H9 (cell line): ENCODE results near the gene SZT2. TPM values are rescaled to one million over a fixed set of nuclear protein-coding genes. Genes with fewer than 3 reads are reported as not detected.

Experiments
- DNase-seq: peaks from one replicate; pipeline ENCODE4 v3.0.0-alpha.2; 2017
- H2AFZ ChIP-seq: one replicate; pipeline ENCODE4 v1.6.1; 2013; ENCODE audit warnings: mild to moderate bottlenecking, low read length, control low read depth, moderate library complexity
- H2AK5ac ChIP-seq: 2 replicates; pipeline ENCODE4 v1.6.1; 2013; ENCODE audit warnings: low read length, control low read depth, mixed read lengths; ENCODE audit not compliant: insufficient read length
- H2BK120ac ChIP-seq: one replicate; pipeline ENCODE4 v1.6.1; 2013; ENCODE audit warnings: low read depth, mild to moderate bottlenecking, low read length, control low read depth, inconsistent platforms; ENCODE audit not compliant: poor library complexity, severe bottlenecking
- H2BK12ac ChIP-seq: 2 replicates; pipeline ENCODE4 v1.6.1; 2013; ENCODE audit warnings: low read length, control low read depth, mixed read lengths, low read depth; ENCODE audit not compliant: insufficient read length
- H2BK15ac ChIP-seq: 2 replicates; pipeline ENCODE4 v1.6.1; 2013; ENCODE audit warnings: low read depth, low read length, control low read depth
- H2BK20ac ChIP-seq: one replicate; pipeline ENCODE4 v1.6.1; 2013; ENCODE audit warnings: low read depth, mild to moderate bottlenecking, low read length, control low read depth, inconsistent platforms; ENCODE audit not compliant: poor library complexity, severe bottlenecking
- H2BK5ac ChIP-seq: 2 replicates; pipeline ENCODE4 v1.6.1; 2013; ENCODE audit warnings: low read length, control low read depth, mixed read lengths; ENCODE audit not compliant: insufficient read length
- H3K14ac ChIP-seq: 2 replicates; pipeline ENCODE4 v1.6.1; 2013; ENCODE audit warnings: low read length, control low read depth; ENCODE audit not compliant: insufficient read depth
- H3K18ac ChIP-seq: 2 replicates; pipeline ENCODE4 v1.6.1; 2013; ENCODE audit warnings: low read depth, mild to moderate bottlenecking, mixed read lengths, low read length, control low read depth; ENCODE audit not compliant: insufficient read length
- H3K23ac ChIP-seq: 2 replicates; pipeline ENCODE4 v1.6.1; 2013; ENCODE audit warnings: low read length, control low read depth, mixed read lengths, low read depth; ENCODE audit not compliant: insufficient read length
- H3K23me2 ChIP-seq: 2 replicates; pipeline ENCODE4 v1.6.1; 2013; ENCODE audit warnings: low read depth, mild to moderate bottlenecking, mixed read lengths, low read length, control low read depth; ENCODE audit not compliant: insufficient read length, poor library complexity, severe bottlenecking
- H3K27ac ChIP-seq: 2 replicates; pipeline ENCODE4 v1.5.1; 2013; ENCODE audit warnings: low read length, control low read depth, mixed read lengths, low read depth; ENCODE audit not compliant: insufficient read length
- H3K27me3 ChIP-seq: 2 replicates; pipeline ENCODE4 v1.6.1; 2013; ENCODE audit warnings: low read length, control low read depth, inconsistent platforms; ENCODE audit not compliant: insufficient read depth
- H3K4ac ChIP-seq: 2 replicates; pipeline ENCODE4 v1.6.1; 2013; ENCODE audit warnings: low read depth, mild to moderate bottlenecking, control low read depth, inconsistent platforms, low read length, moderate library complexity
- H3K4me1 ChIP-seq: 2 replicates; pipeline ENCODE4 v1.6.1; 2013; ENCODE audit warnings: low read length, control low read depth, inconsistent platforms; ENCODE audit not compliant: insufficient read depth
- H3K4me2 ChIP-seq: 2 replicates; pipeline ENCODE4 v1.6.1; 2013; ENCODE audit warnings: low read length, control low read depth, mixed read lengths; ENCODE audit not compliant: insufficient read length, insufficient read depth
- H3K56ac ChIP-seq: 2 replicates; pipeline ENCODE4 v1.6.1; 2013; ENCODE audit warnings: low read depth, mild to moderate bottlenecking, mixed read lengths, low read length, control low read depth; ENCODE audit not compliant: insufficient read length
- H3K79me1 ChIP-seq: 2 replicates; pipeline ENCODE4 v1.6.1; 2013; ENCODE audit warnings: low read depth, mild to moderate bottlenecking, moderate library complexity, low read length, control low read depth, inconsistent platforms; ENCODE audit not compliant: insufficient read depth, poor library complexity, severe bottlenecking
- H3K79me2 ChIP-seq: 2 replicates; pipeline ENCODE4 v1.6.1; 2013; ENCODE audit warnings: low read length, control low read depth, inconsistent platforms; ENCODE audit not compliant: insufficient read depth
- H3K9ac ChIP-seq: 2 replicates; pipeline ENCODE4 v1.6.1; 2013; ENCODE audit warnings: low read length, control low read depth, mixed read lengths; ENCODE audit not compliant: insufficient read length; ENCODE audit errors: extremely low read depth
- H3K9me3 ChIP-seq: one replicate; pipeline ENCODE4 v1.6.1; 2013; ENCODE audit warnings: low read depth, low read length, inconsistent platforms; ENCODE audit not compliant: control insufficient read depth
- H3T11ph ChIP-seq: one replicate; pipeline ENCODE4 v1.6.1; 2013; ENCODE audit warnings: mild to moderate bottlenecking, low read length, control low read depth, inconsistent platforms
- H4K20me1 ChIP-seq: one replicate; pipeline ENCODE4 v1.6.1; 2013; ENCODE audit not compliant: control insufficient read depth, insufficient read length, insufficient read depth
- H4K5ac ChIP-seq: 2 replicates; pipeline ENCODE4 v1.6.1; 2013; ENCODE audit warnings: low read depth, mild to moderate bottlenecking, mixed read lengths, low read length, control low read depth; ENCODE audit not compliant: insufficient read length
- H4K8ac ChIP-seq: replicated peaks from 2 replicates; pipeline ENCODE4 v1.6.1; 2013; ENCODE audit warnings: low read length, control low read depth, mixed read lengths, low read depth; ENCODE audit not compliant: insufficient read length
- H4K91ac ChIP-seq: 2 replicates; pipeline ENCODE4 v1.6.1; 2013; ENCODE audit warnings: low read depth, mild to moderate bottlenecking, moderate library complexity, mixed read lengths, low read length, control low read depth; ENCODE audit not compliant: insufficient read length
- H3K27ac Mint-ChIP-seq, 3 experiments: 2 replicates in 2 of 3; 3 replicates in 1 of 3; pipeline ENCODE4 v1.8.0; 2020 to 2021; ENCODE audit warnings: mixed read lengths in 3 of 3, mild to moderate bottlenecking in 1 of 3, moderate library complexity in 1 of 3
- H3K27me3 Mint-ChIP-seq: 2 replicates; pipeline ENCODE4 v1.8.0; 2021; ENCODE audit warnings: low read depth, mild to moderate bottlenecking, moderate library complexity, mixed read lengths
- H3K36me3 Mint-ChIP-seq, 3 experiments: 2 replicates in 2 of 3; 3 replicates in 1 of 3; pipeline ENCODE4 v1.8.0; 2020 to 2021; ENCODE audit warnings: low read depth in 3 of 3, mixed read lengths in 3 of 3; ENCODE audit not compliant: insufficient read depth in 1 of 3
- H3K4me1 Mint-ChIP-seq, 2 experiments: 2 replicates each; pipeline ENCODE4 v1.8.0; 2020; ENCODE audit warnings: mixed read lengths in 2 of 2
- H3K4me3 Mint-ChIP-seq, 2 experiments: 2 replicates in 1 of 2; 3 replicates in 1 of 2; pipeline ENCODE4 v1.8.0; 2020 to 2021; ENCODE audit warnings: mild to moderate bottlenecking in 2 of 2, mixed read lengths in 2 of 2, moderate library complexity in 1 of 2
- H3K9me3 Mint-ChIP-seq, 2 experiments: 2 replicates in 1 of 2; 3 replicates in 1 of 2; pipeline ENCODE4 v1.8.0; 2020; ENCODE audit warnings: mild to moderate bottlenecking in 2 of 2, mixed read lengths in 2 of 2, moderate library complexity in 1 of 2
- CTCF ChIP-seq: fragments of 200-600 bp; sonication (generic); conservative IDR thresholded peaks from 3 replicates; pipeline ENCODE4 v1.8.0; 2021; ENCODE audit warnings: antibody characterized with exemption, mild to moderate bottlenecking
- WGBS: extraction: QIAGEN DNeasy Blood & Tissue Kit; methylation state at CpG from one replicate; pipeline ENCODE4 v1.1.7; 2013; ENCODE audit warnings: missing lambda C conversion rate, low lambda C conversion rate, mixed read lengths; ENCODE audit not compliant: insufficient read length; ENCODE audit errors: extremely low coverage; 5-methylcytosine and 5-hydroxymethylcytosine counted together
- total RNA-seq: library from RNA; stranded (reverse); gene quantifications from 2 replicates; pipeline ENCODE4 v1.2.1, GENCODE V29; 2021

Gene SZT2
- total RNA-seq, 1 experiment from 2014 or later = 16.8 TPM

DNA sequence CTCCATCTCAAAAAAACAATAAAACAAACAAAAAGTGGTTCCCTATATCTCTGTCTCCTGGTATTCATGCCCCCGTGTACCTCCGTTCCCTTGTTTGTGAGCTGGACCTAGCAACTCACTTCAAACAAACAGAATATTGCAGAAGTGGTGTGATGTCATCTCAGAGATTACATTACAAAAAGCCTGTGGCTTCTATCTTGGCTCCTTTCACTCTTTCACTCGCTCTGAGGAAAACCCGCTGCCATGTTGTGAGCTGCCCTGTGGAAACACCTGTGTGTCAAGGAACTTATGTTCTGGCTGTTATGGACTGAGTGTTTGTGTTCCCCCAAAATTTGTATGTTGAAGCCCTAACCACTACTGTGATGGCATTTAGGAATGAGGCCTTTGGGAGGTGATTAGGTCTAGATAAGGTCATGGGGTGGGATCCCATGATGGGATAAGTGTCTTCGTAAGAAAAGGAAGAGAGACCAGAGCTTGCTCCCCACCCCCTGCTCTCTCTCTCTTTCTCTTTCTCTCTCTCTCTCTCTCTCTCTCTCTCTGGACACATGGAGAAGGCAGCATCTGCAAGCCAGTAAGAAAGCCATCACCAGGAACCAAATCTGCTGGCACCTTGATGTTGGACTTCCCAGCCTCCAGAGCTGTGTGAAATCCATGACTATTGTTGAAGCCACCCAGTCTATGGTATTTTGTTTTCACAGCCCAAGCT is 71.4 kb downstream of the SZT2 start:
- H3K4ac ChIP-seq = no peak overlapping the region
- H3K18ac ChIP-seq = no peak overlapping the region
- H3K27me3 ChIP-seq = no peaks in the 10 kb centered on the region
- no CpG with 5 or more reads among the region's 5 CpGs for whole genome bisulfite sequencing
- H4K20me1 ChIP-seq = no peaks in the 10 kb centered on the region
- DNase-seq = no peak
- no peak overlapping the region for H3K27ac ChIP-seq
- no peak overlapping the region for H2BK20ac ChIP-seq
- H3K23ac ChIP-seq = no peak overlapping the region
- no peak overlapping the region for H2BK12ac ChIP-seq
- H2BK15ac ChIP-seq = no peak overlapping the region
- no peak overlapping the region for H4K91ac ChIP-seq
- H3K23me2 ChIP-seq = no peaks in the 10 kb centered on the region
- H2BK120ac ChIP-seq = no peak overlapping the region
- H3K4me1 ChIP-seq = no peaks in the 10 kb centered on the region
- H3K4me1 Mint-ChIP-seq = no peaks in the 10 kb centered on the region
- no peak overlapping the region for H3K56ac ChIP-seq
- H3K4me3 Mint-ChIP-seq = no peak overlapping the region
- no peak overlapping the region for H2AFZ ChIP-seq
- no peak for TF ChIP-seq CTCF
- no peak overlapping the region for H4K8ac ChIP-seq
- H3K36me3 Mint-ChIP-seq = no peaks in the 10 kb centered on the region
- no peak overlapping the region for H3K27ac Mint-ChIP-seq
- peaks cover 26% of the 10 kb centered on the region for H3K27me3 Mint-ChIP-seq
- no peak overlapping the region for H2BK5ac ChIP-seq
- no peaks in the 10 kb centered on the region for H3K9me3 ChIP-seq
- H3T11ph ChIP-seq = no peak overlapping the region
- H2AK5ac ChIP-seq = no peak overlapping the region
- H3K14ac ChIP-seq = no peak overlapping the region
- H3K9me3 Mint-ChIP-seq = peaks cover 0 to 10% of the 10 kb centered on the region in 2 experiments; a peak in 2 of 5 replicates
- no peak overlapping the region for H3K9ac ChIP-seq
- H4K5ac ChIP-seq = no peak overlapping the region
- no peaks in the 10 kb centered on the region for H3K79me1 ChIP-seq
- no peak overlapping the region for H3K4me2 ChIP-seq
- no peaks in the 10 kb centered on the region for H3K79me2 ChIP-seq
